ENCODE data around the gene RASGEF1B. TPM values are rescaled to one million over a fixed set of nuclear protein-coding genes. Genes with fewer than 3 reads are reported as not detected.

Gene RASGEF1B
- total and polyA plus RNA-seq, 9 of the 15 experiments (the other 6 are each of a cell fraction or from before 2014, with no cell fraction given): 0.04 to 0.57 (median 0.22) TPM

- no peak overlapping the region for H2AFZ ChIP-seq (ENCODE audit: low read depth, low read length)
- H3K4me3 ChIP-seq: no peak overlapping the region
- H3K4me2 ChIP-seq (ENCODE audit: insufficient read depth, low read length): no peak overlapping the region
- H3K9ac ChIP-seq (ENCODE audit: insufficient read depth in 1 of 2, low read depth in 2 of 2, low read length in 2 of 2): no peak overlapping the region
- POLR2A ChIA-PET: no interaction called here
- BruUV-seq (replicated peaks): no TSS peak
- no peaks in the 10 kb centered on the region; the same call in 1 of the 2 replicates for H4K20me1 ChIP-seq (replicated peaks; ENCODE audit: control insufficient read depth, insufficient read depth, low read length)
- WGBS (ENCODE audit: insufficient coverage, low coverage, missing lambda C conversion rate): 4% methylated on average over 4 of the region's 4 CpGs
- FAIRE-seq: no peak
- in situ Hi-C loops (cut with MboI): loop anchor here (10.0 kb wide), 1 partner anchor 876 kb away; no protein-coding TSS in a partner anchor
- intact Hi-C loops (cut with micrococcal nuclease): no loop called here
- no peak for ATAC-seq
- H3K27me3 ChIP-seq (ENCODE audit: control insufficient read depth in 2 of 2, insufficient read depth in 2 of 2, low read length in 2 of 2): peaks cover 5 to 11% of the 10 kb centered on the region in 2 experiments; a peak in 3 of 5 replicates
- no peaks in the 10 kb centered on the region for H3K9me1 ChIP-seq (ENCODE audit: control insufficient read depth, insufficient read depth, low read length)
- H3K36me3 ChIP-seq (ENCODE audit: control insufficient read depth, insufficient read depth, low read length): no peaks in the 10 kb centered on the region
- H3K79me2 ChIP-seq (ENCODE audit: control insufficient read depth, insufficient read depth, low read length): no peaks in the 10 kb centered on the region
- H3K27ac ChIP-seq (ENCODE audit: extremely low read depth, low read depth, low read length): no peak overlapping the region
- no peaks in the 10 kb centered on the region for H3K4me1 ChIP-seq (replicated peaks in 1 of 2; ENCODE audit: control insufficient read depth in 2 of 2, insufficient read depth in 2 of 2, low read length in 2 of 2)
- no peaks in the 10 kb centered on the region for H3K9me3 ChIP-seq (replicated peaks; ENCODE audit: control insufficient read depth, insufficient read depth, low read depth, low read length)
- TF ChIP-seq ILK (tag; IDR thresholded peaks at IDR 0.05; ENCODE audit: borderline replicate concordance, low read depth) (no peak), HNRNPUL1 (IDR thresholded peaks at IDR 0.05; ENCODE audit: low read length) (no peak), ELF4 (CRISPR knock-in tag; IDR thresholded peaks at IDR 0.05) (no peak), GTF3C2 (IDR thresholded peaks at IDR 0.05; ENCODE audit: borderline replicate concordance, extremely low read depth, insufficient read length) (no peak), CEBPB (tag; IDR thresholded peaks at IDR 0.05) (no peak), COPS2 (conservative IDR thresholded peaks at IDR 0.05) (no peak), TOE1 (IDR thresholded peaks at IDR 0.05; ENCODE audit: borderline replicate concordance) (no peak), TOE1 (CRISPR knock-in tag; IDR thresholded peaks at IDR 0.05; ENCODE audit: borderline replicate concordance, low read depth) (no peak), MIER1 (IDR thresholded peaks at IDR 0.05; ENCODE audit: low read depth) (no peak), TAF7 (tag; IDR thresholded peaks at IDR 0.05) (no peak), MECOM (CRISPR knock-in tag; IDR thresholded peaks at IDR 0.05) (no peak)
- TF ChIP-seq, protein P1, sequence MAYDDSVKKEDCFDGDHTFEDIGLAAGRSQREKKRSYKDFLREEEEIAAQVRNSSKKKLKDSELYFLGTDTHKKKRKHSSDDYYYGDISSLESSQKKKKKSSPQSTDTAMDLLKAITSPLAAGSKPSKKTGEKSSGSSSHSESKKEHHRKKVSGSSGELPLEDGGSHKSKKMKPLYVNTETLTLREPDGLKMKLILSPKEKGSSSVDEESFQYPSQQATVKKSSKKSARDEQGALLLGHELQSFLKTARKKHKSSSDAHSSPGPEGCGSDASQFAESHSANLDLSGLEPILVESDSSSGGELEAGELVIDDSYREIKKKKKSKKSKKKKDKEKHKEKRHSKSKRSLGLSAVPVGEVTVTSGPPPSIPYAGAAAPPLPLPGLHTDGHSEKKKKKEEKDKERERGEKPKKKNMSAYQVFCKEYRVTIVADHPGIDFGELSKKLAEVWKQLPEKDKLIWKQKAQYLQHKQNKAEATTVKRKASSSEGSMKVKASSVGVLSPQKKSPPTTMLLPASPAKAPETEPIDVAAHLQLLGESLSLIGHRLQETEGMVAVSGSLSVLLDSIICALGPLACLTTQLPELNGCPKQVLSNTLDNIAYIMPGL (CRISPR knock-in tag; IDR thresholded peaks at IDR 0.05): no peak
- TF ChIP-seq, protein P2, sequence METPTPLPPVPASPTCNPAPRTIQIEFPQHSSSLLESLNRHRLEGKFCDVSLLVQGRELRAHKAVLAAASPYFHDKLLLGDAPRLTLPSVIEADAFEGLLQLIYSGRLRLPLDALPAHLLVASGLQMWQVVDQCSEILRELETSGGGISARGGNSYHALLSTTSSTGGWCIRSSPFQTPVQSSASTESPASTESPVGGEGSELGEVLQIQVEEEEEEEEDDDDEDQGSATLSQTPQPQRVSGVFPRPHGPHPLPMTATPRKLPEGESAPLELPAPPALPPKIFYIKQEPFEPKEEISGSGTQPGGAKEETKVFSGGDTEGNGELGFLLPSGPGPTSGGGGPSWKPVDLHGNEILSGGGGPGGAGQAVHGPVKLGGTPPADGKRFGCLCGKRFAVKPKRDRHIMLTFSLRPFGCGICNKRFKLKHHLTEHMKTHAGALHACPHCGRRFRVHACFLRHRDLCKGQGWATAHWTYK (CRISPR knock-in tag; IDR thresholded peaks at IDR 0.05): no peak
- no peak for DNase-seq (ENCODE audit: extremely low read depth in 1 of 4, low spot score in 3 of 4)
- CTCF ChIA-PET (ENCODE audit: low intra/inter-chr PET ratio): interaction anchor here (0.7 kb wide), 1 partner anchor 72 kb away, joined by 3 read pairs; no protein-coding TSS in a partner anchor
Measured at GRCh38 chr4:81398379-81398778, 73.3 kb downstream of the RASGEF1B start.

Measured in K562 (cell line).